ENCODE measurements around the gene SNX33.
"Not testable (repeated sequence)": the region's sequence is repeated elsewhere in the genome, so short reads cannot be mapped to it uniquely, and the experiment has no call there.

SNX33 gene

GRCh38 chr15:75688831-75689230, 41.1 kb downstream of the SNX33 start:
- H3K27ac ChIP-seq (ENCODE audit: low read depth, low read length), result no peak overlapping the region
- H3K27me3 ChIP-seq (ENCODE audit: control insufficient read depth, insufficient read depth, low read length), result no peaks in the 10 kb centered on the region
- H3K9ac ChIP-seq (ENCODE audit: low read length), result no peak overlapping the region
- no peaks in the 10 kb centered on the region for H3K9me3 ChIP-seq (ENCODE audit: control insufficient read depth, insufficient read depth, low read depth, low read length)
- H3K36me3 ChIP-seq (ENCODE audit: control insufficient read depth, insufficient read depth, low read length), result no peaks in the 10 kb centered on the region
- peaks cover 7% of the 10 kb centered on the region for H3K4me1 ChIP-seq (ENCODE audit: control insufficient read depth, insufficient read depth, low read length)
- H3K4me3 ChIP-seq (ENCODE audit: low read depth, low read length), result no peak overlapping the region

GRCh38 chr15:75689429-75689828, 41.7 kb downstream of the SNX33 start:
- not testable (repeated sequence) for H3K9me3 ChIP-seq (ENCODE audit: control insufficient read depth, insufficient read depth, low read depth, low read length); H3K9ac ChIP-seq (ENCODE audit: low read length); H3K27ac ChIP-seq (ENCODE audit: low read depth, low read length); H3K4me3 ChIP-seq (ENCODE audit: low read depth, low read length); H3K27me3 ChIP-seq (ENCODE audit: control insufficient read depth, insufficient read depth, low read length); H3K36me3 ChIP-seq (ENCODE audit: control insufficient read depth, insufficient read depth, low read length)
- H3K4me1 ChIP-seq (ENCODE audit: control insufficient read depth, insufficient read depth, low read length), result peaks cover 13% of the 10 kb centered on the region

DNA sequence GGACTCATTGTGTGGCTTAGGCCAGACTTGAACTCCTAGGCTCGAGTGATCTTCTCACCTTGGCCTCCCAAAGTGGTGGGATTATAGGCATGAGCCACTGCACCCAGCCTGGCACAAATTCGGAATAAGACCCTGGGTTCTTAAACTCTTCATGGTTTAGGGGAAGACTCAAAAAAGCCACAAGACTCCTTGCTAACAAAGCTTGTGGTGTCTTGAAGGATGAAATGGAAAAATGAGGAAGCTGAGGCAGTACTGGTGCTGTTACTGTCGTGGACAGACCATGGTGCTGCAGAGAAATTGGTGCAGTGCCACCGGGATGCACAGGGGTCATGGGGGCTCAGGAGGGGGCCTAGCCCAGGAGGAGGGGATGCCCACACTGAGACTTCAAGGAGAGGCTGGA, 44.6 kb downstream of the SNX33 start:
- H3K9ac ChIP-seq (ENCODE audit: low read length); H3K27ac ChIP-seq (ENCODE audit: low read depth, low read length); H3K27me3 ChIP-seq (ENCODE audit: control insufficient read depth, insufficient read depth, low read length); H3K9me3 ChIP-seq (ENCODE audit: control insufficient read depth, insufficient read depth, low read depth, low read length); H3K4me3 ChIP-seq (ENCODE audit: low read depth, low read length); H3K36me3 ChIP-seq (ENCODE audit: control insufficient read depth, insufficient read depth, low read length): not testable (repeated sequence)
- H3K4me1 ChIP-seq (ENCODE audit: control insufficient read depth, insufficient read depth, low read length), result peaks cover 24% of the 10 kb centered on the region

GRCh38 chr15:75693028-75693427, 45.3 kb downstream of the SNX33 start:
- H3K9me3 ChIP-seq (ENCODE audit: control insufficient read depth, insufficient read depth, low read depth, low read length); H3K36me3 ChIP-seq (ENCODE audit: control insufficient read depth, insufficient read depth, low read length); H3K27ac ChIP-seq (ENCODE audit: low read depth, low read length); H3K27me3 ChIP-seq (ENCODE audit: control insufficient read depth, insufficient read depth, low read length); H3K4me3 ChIP-seq (ENCODE audit: low read depth, low read length); H3K9ac ChIP-seq (ENCODE audit: low read length): not testable (repeated sequence)
- H3K4me1 ChIP-seq (ENCODE audit: control insufficient read depth, insufficient read depth, low read length), result peaks cover 24% of the 10 kb centered on the region

DNA sequence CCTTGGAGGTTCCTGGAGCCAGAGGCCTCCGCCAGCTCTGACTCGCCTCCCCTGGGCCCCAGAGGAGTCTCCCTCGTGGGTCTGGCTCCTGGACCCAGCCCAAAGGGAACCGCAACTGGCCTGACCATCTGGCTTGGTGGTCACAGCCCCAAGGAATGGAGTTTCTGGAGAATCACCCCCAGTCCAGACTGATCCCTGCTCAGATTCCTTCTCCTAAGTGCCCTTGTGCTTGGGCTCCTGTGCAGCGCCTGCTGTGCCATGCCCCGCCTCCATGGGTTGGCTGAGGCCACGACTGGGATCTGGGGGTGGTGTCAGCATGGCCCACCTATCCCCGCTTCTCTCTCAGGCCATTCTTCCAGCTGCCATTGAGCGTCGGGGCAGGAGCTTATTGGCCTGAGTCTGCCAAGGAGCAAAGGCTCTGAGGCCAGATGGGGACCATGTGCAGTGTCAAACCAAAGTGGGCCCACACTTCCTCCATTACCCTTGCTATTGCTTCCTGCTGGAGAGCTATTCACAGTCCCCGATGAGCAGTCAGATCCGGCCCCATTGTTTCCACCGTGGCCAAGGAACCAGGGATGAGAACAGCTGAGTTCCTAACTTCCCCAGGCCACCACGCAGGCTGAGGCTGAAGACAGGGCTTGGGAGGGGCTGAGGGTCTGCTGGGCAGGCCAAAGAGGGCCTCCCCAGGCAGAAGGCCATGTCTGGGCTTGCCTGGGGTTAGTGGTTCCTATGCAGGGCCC, 46.0 kb downstream of the SNX33 start:
- Histone ChIP-seq H3K4me1 (ENCODE audit: control insufficient read depth, insufficient read depth, low read length) (peaks cover 24% of the 10 kb centered on the region), H3K27me3 (ENCODE audit: control insufficient read depth, insufficient read depth, low read length) (no peaks in the 10 kb centered on the region), H3K9me3 (ENCODE audit: control insufficient read depth, insufficient read depth, low read depth, low read length) (no peaks in the 10 kb centered on the region), H3K9ac (ENCODE audit: low read length) (no peak overlapping the region), H3K36me3 (ENCODE audit: control insufficient read depth, insufficient read depth, low read length) (no peaks in the 10 kb centered on the region), H3K27ac (ENCODE audit: low read depth, low read length) (no peak overlapping the region; the same call in 1 of the 2 replicates), H3K4me3 (ENCODE audit: low read depth, low read length) (no peak overlapping the region)

- no peaks in the 10 kb centered on the region for H3K9me3 ChIP-seq (ENCODE audit: control insufficient read depth, insufficient read depth, low read depth, low read length)
- no peak overlapping the region for H3K9ac ChIP-seq (ENCODE audit: low read length)
- no peaks in the 10 kb centered on the region for H3K36me3 ChIP-seq (ENCODE audit: control insufficient read depth, insufficient read depth, low read length)
- no peaks in the 10 kb centered on the region for H3K27me3 ChIP-seq (ENCODE audit: control insufficient read depth, insufficient read depth, low read length)
- peaks cover 24% of the 10 kb centered on the region for H3K4me1 ChIP-seq (ENCODE audit: control insufficient read depth, insufficient read depth, low read length)
- no peak overlapping the region; the same call in 1 of the 2 replicates for H3K27ac ChIP-seq (ENCODE audit: low read depth, low read length)
- H3K4me3 ChIP-seq (ENCODE audit: low read depth, low read length), result no peak overlapping the region
Measured at GRCh38 chr15:75694241-75695182, 46.8 kb downstream of the SNX33 start.

DNA sequence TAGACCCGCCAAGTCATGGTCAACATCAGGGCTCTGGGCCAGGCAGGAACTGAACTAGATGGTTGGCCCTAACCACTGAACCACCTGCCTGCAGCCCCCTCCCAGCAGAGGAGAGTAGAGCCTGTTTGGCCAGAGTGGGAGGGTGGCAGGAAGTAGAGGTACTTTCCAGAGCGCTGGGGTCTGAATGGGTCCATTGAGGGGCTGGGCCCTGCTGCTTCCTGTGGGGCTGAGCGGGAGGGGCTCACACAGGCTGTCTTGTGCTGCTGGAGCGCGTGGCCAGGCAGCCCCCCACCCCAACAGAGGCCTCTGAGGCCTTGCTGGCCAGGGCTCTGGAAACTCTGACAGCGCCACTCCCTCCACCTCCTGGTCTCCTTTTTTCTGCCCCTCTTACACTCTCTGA, 47.5 kb downstream of the SNX33 start:
- Histone ChIP-seq H3K27ac (ENCODE audit: low read depth, low read length) (no peak overlapping the region), H3K9ac (ENCODE audit: low read length) (no peak overlapping the region), H3K9me3 (ENCODE audit: control insufficient read depth, insufficient read depth, low read depth, low read length) (no peaks in the 10 kb centered on the region), H3K4me3 (ENCODE audit: low read depth, low read length) (no peak overlapping the region), H3K36me3 (ENCODE audit: control insufficient read depth, insufficient read depth, low read length) (no peaks in the 10 kb centered on the region), H3K27me3 (ENCODE audit: control insufficient read depth, insufficient read depth, low read length) (no peaks in the 10 kb centered on the region), H3K4me1 (ENCODE audit: control insufficient read depth, insufficient read depth, low read length) (peaks cover 24% of the 10 kb centered on the region)

DNA sequence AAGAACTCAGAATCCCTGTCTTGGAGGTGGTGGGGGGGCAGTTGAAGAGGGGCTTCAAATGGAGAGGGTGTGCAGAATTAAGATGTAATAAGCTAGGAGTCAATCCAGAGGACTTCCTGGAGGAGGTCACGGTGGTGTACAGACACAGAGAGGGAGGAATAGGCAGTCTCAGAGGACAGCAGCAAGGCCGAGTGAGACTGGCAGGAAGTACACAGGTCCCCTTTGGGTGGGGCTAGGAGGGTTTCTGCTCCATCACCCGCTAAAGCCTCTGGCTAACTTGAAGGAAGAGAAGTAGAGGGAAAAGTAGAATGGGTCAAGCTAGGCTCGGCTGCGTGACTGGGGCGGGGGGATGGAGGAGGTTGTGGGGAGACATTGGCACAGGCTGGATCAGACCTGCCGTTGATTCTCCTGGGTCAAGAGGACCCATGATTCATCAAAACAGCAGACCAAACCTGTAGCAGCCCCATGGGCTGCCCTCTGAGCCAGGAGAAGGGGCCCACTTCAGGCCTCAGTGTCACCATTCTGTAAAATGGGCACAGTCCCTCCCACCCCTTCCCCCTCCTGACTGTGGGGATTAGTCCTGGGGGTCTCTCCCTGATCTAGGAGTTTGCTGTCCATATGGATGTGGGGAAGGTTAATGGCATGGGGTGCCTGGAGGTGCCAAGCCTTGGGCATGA, 48.1 kb downstream of the SNX33 start:
- Histone ChIP-seq H3K4me1 (ENCODE audit: control insufficient read depth, insufficient read depth, low read length) (peaks cover 24% of the 10 kb centered on the region), H3K9ac (ENCODE audit: low read length) (no peak overlapping the region), H3K27me3 (ENCODE audit: control insufficient read depth, insufficient read depth, low read length) (no peaks in the 10 kb centered on the region), H3K9me3 (ENCODE audit: control insufficient read depth, insufficient read depth, low read depth, low read length) (no peaks in the 10 kb centered on the region), H3K36me3 (ENCODE audit: control insufficient read depth, insufficient read depth, low read length) (no peaks in the 10 kb centered on the region), H3K4me3 (ENCODE audit: low read depth, low read length) (no peak overlapping the region), H3K27ac (ENCODE audit: low read depth, low read length) (no peak overlapping the region)

- Histone ChIP-seq H3K27me3 (ENCODE audit: control insufficient read depth, insufficient read depth, low read length) (no peaks in the 10 kb centered on the region), H3K9ac (ENCODE audit: low read length) (no peak overlapping the region), H3K4me3 (ENCODE audit: low read depth, low read length) (no peak overlapping the region), H3K4me1 (ENCODE audit: control insufficient read depth, insufficient read depth, low read length) (peaks cover 24% of the 10 kb centered on the region), H3K27ac (ENCODE audit: low read depth, low read length) (no peak overlapping the region), H3K36me3 (ENCODE audit: control insufficient read depth, insufficient read depth, low read length) (no peaks in the 10 kb centered on the region), H3K9me3 (ENCODE audit: control insufficient read depth, insufficient read depth, low read depth, low read length) (no peaks in the 10 kb centered on the region)
Measured at GRCh38 chr15:75696311-75696720, 48.6 kb downstream of the SNX33 start.

GRCh38 chr15:75696854-75697259, 49.1 kb downstream of the SNX33 start:
- H3K4me1 ChIP-seq (ENCODE audit: control insufficient read depth, insufficient read depth, low read length), result peaks cover 24% of the 10 kb centered on the region
- H3K27ac ChIP-seq (ENCODE audit: low read depth, low read length), result no peak overlapping the region
- H3K36me3 ChIP-seq (ENCODE audit: control insufficient read depth, insufficient read depth, low read length), result no peaks in the 10 kb centered on the region
- no peak overlapping the region for H3K9ac ChIP-seq (ENCODE audit: low read length)
- no peaks in the 10 kb centered on the region for H3K27me3 ChIP-seq (ENCODE audit: control insufficient read depth, insufficient read depth, low read length)
- H3K9me3 ChIP-seq (ENCODE audit: control insufficient read depth, insufficient read depth, low read depth, low read length), result no peaks in the 10 kb centered on the region
- H3K4me3 ChIP-seq (ENCODE audit: low read depth, low read length), result no peak overlapping the region

- Histone ChIP-seq H3K27ac (ENCODE audit: low read depth, low read length) (no peak overlapping the region), H3K4me3 (ENCODE audit: low read depth, low read length) (no peak overlapping the region), H3K4me1 (ENCODE audit: control insufficient read depth, insufficient read depth, low read length) (peaks cover 24% of the 10 kb centered on the region), H3K36me3 (ENCODE audit: control insufficient read depth, insufficient read depth, low read length) (no peaks in the 10 kb centered on the region), H3K9ac (ENCODE audit: low read length) (no peak overlapping the region), H3K27me3 (ENCODE audit: control insufficient read depth, insufficient read depth, low read length) (no peaks in the 10 kb centered on the region), H3K9me3 (ENCODE audit: control insufficient read depth, insufficient read depth, low read depth, low read length) (no peaks in the 10 kb centered on the region)
Measured at GRCh38 chr15:75697523-75697922, 49.8 kb downstream of the SNX33 start.
